Uterus (tissue), 2 donors: ENCODE data around the gene PGK1.
"Not testable (repeated sequence)": the region's sequence is repeated elsewhere in the genome, so short reads cannot be mapped to it uniquely, and the experiment has no call there.

Source experiments
- CTCF ChIP-seq, 4 experiments: fragments of 200-600 bp in 2 of 4; fragments of 450-650 bp in 2 of 4; sonication (generic) in 2 of 4; IDR thresholded peaks; one replicate each; pipeline ENCODE4 v1.5.1; 2016 to 2019; ENCODE audit warnings: antibody characterized with exemption in 4 of 4, mild to moderate bottlenecking in 2 of 4, moderate library complexity in 1 of 4
- POLR2A ChIP-seq, 2 donors: fragments of 450-650 bp; IDR thresholded peaks; one replicate each; pipeline ENCODE4 v1.6.1; 2016; ENCODE audit warnings: antibody characterized with exemption in 2 of 2, mild to moderate bottlenecking in 1 of 2, moderate library complexity in 1 of 2

GRCh38 chrX:78163175-78163574 is 59.1 kb downstream of the PGK1 start:
- TF ChIP-seq POLR2A, CTCF (IDR thresholded peaks at IDR 0.05): not testable (repeated sequence)
